ENCODE data around the gene APBB1IP.
A peak's percentile ranks its signal among the peaks of the same experiment; 100 is the strongest.
"Not testable (repeated sequence)": the region's sequence is repeated elsewhere in the genome, so short reads cannot be mapped to it uniquely, and the experiment has no call there.

APBB1IP gene

DNA sequence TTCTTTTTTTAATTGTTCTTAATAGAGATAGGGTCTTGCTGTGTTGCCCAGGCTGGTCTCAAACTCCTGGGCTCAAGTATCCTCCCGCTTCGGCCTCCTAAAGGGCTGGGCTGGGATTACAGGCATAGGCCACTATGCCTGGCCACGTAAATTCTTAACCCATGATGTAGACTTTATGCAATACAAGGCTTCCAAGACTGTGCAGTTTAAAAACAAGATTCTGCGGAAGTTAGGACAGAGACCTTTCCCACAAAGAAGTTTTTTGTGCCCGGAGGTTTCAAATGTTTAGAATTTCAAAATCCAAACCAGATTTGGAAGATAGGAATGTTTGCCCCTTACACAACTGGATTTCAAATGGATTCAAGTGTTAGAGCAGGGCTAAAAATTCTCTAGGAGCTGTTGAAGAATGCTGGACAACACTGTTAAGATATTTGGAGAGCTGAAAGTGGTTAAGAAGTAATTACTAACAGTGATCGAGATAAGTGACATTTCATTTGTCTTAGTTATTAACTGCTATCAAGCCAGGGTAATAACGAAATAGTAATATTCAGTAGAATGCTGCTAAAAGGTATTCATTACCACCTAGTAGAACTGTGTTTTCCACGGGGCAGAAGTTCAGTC, 7.4 kb downstream of the APBB1IP start:
- DNase-seq (ENCODE audit: low read depth) = no peak

DNA sequence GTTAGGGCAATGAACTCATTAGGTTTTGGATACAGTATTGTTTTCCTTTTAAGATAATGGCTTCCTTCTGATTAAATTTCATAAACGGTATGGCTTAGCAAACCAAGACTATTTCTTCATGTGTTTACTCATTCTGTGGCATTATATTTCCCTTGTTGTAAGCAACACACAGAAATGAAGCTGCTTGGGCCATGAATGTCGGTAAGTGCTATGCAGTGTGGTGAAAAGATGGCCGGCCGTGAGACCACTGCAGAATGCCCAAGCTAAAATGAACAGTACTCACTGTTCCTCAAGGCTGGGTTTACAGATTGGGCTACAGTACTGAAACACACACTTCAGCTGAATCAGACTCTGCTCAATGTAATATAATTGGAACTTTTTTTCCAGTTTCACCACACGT, 8.1 kb downstream of the APBB1IP start:
- DNase-seq (ENCODE audit: low read depth) = no peak

DNA sequence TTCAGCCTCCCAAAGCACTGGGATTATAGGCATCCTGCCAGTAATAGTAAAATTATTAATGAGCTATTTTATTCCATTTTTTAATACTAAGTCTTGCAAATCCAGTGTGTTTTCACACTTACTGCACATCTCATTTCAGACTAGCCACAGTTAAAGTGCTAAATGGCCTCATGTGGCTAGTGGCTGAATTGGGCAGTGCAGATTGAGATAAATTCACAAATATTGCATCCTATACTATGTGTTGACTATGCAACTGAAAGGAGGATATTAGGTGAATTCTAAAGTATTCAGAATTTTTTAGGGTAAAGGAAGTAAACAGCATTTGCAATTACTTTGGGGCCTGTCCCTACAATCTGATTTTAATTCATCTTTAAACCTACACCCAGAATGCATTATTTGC, 10.2 kb downstream of the APBB1IP start:
- no peak for DNase-seq (ENCODE audit: low read depth)

DNA sequence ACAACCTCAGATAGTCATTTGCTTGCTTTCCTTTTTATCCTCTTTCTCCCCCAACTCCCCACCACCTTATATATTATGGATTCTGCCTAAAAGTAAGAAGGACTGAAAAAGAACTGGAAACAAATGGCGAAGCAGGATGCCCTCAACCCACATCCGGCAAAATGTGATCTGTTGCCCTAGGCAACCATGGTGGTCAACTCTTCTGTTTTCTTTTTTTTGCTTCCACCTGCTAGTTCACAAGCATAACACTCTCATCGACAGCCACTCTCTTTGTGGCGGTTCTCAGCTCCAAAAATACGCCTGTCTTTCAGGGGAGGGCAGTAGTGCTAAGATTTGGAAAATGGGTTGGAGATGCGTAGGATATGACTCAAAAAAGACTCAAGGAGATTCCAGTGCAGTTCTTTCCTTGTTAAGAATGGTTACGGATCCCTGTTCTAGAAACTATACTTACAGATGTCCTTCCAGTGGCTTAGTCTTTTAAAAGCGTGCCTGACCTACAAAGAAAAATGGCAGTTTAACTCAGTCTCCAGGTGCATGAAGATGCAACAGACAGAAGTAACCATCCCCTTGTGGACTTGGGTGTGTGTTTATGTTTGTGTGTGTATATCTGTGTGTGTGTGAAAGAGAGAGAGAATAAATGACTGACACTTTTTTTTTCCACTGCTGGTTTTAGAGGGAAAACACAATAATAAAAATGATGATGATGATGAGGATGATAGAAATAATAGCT, 10.7 kb downstream of the APBB1IP start:
- no peak for DNase-seq (ENCODE audit: low read depth)

DNA sequence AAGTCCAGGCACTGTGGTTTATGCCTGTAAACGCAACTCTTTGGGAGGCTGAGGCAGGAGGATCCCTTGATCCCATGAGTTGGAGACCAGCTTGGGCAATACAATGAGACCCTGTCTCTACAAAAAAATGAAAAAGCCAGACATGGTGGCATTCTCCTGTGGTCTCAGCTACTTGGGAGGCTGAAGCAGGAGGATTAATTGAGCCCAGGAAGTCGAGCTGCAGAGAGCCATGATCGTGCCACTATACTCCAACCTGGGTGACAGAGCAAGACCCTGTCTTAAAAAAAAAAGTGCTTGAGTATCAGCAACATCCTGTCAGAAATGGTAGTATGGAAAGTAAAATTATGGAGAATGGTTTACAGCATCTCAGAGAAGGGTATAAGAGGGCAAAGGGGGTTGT, 11.6 kb downstream of the APBB1IP start:
- no peak for DNase-seq (ENCODE audit: low read depth)

DNA sequence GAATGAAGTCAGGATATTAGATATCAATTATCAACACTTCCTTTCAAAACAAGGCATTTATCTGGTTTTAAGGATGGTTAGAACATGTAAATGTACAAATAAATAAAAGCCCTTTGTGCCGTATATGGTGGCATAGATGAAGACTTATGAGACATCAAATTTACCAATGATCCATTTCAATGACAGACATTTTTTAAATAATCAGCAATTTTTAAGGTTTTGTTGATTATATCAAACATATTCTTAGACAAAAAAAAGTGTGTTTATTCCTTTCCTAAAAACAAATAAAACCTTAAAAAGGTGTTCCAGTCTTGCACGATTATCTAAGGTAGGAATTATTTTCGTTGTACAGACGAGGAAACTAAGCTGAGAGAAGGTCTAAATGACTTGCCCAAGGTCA, 13.8 kb downstream of the APBB1IP start:
- no peak for DNase-seq (ENCODE audit: low read depth)

DNA sequence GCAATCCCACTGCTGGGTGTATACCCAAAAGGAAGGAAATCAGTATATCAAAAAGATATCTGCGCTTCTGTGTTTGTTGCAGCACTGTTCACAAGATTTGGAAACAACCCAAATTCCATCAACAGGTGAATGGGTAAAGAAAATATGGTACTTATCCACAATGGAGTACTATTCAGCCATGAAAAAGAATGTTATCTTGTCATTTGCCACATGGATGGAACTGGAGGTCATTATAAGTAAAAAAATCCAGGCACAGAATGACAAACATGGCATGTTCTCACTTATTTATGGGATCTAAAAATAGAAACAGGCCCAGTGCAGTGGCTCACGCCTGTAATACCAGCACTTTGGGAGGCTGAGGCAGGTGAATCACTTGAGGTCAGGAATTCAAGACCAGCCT, 15.7 kb downstream of the APBB1IP start:
- DNase-seq (ENCODE audit: low read depth) = no peak

DNA sequence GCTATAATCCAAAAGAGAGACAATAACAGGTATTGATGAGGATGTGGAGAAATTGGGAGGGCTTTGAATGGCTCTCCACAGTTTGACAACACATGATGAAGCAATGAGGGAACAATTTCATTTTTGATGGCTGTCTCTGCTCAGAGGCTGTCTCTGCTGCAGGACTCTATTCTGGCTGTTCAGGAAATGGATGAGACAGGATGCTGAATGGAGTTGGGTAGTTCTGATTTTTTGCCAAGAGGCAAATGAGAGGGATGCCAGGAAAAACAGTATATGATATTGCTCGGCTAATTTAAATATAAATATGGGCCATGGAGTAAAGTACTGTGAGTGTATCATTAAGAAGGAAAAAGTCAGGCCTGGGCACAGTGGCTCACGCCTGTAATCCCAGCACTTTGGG, 16.8 kb downstream of the APBB1IP start:
- DNase-seq (ENCODE audit: low read depth) = no peak

DNA sequence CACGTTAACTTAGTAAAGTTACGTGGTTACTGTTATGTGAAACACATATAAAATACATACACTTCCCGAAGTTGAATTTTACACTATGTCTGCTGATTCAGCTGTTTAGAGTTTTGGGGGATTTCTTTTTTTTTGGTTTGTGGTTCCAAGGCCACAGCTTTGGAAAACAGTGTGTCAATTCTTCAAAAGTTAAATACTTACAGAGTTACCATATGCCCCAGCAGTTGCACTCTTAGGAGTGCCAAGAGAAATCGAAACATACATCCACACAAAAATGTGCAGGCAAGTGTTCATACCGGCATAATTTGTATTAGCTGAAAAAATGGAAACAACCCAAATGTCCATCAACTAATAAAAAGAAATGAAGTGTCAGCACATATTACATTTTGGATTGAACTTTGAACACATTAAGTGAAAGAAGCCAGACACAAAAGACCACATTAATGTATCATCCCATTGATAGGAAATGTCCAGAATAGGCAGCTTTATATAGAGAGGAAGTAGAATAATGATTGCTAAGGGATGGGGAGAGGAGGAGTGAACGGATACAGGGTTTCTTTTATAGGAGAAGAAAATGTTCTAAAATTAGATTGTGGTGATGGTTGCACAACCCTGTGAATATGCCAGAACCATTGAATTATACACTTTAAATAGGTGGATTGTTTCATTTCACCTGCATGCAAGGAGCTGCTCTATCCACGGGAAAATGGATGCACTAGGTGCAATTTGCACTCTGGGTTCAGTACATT, 17.6 kb downstream of the APBB1IP start:
- DNase-seq (ENCODE audit: low read depth) = no peak

DNA sequence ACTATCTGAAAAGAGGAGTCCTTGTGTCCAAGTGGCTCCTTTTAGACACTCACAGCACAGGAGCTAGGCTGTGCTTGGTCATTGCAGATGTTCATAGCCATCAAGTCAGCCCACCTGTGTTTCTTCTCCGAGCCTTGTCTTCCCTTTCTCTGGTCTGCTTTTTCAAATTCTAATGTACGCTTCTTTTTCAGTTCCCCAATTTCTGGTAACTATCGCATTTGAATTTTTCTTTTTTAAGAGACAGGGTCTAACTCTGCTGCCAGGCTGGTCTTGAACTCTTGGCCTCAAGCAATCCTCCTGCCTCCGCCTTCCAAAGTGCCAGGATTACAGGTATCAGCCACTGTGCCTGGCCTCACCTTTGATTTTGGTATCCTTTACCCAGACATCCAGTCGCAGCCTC, 18.9 kb downstream of the APBB1IP start:
- DNase-seq (ENCODE audit: low read depth) = no peak

DNA sequence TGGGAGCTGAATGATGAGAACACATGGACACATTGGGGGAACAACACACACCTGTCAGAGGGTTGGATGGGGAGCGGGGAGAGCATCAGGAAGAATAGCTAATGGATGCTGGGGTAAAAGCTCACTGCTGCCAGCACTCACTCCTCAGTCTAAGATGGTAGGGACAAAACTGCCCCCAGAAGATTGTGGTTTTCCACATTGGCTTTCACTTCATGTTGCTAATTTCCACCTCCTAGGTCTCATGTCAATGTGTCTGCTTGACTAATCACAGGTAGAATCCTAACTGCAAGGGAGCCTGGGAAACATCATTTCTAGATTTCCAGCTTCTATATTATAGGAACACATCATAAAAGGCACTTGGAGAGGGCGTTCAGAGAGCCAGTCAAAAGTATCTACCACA, 22.6 kb downstream of the APBB1IP start:
- DNase-seq (ENCODE audit: low read depth) = no peak

DNA sequence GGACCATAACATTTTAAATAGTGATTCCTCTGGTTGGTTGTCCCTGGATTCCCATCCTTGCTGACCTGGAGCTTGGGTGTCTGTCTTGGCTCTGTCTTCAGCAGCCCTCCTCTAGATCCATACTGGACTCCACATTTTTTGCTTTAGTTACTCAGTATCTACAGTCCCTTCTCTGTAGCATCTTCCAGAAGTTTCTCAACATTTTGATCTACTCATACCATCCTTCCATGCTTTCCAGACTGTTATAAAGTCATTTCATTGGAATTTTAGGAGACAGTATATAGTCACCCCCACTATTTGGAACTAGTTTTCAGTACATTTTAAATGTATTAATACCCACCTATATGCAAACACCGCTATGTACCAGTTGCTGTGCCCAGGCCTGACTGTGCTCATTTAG, 25.8 kb downstream of the APBB1IP start:
- no peak for DNase-seq (ENCODE audit: low read depth)

DNA sequence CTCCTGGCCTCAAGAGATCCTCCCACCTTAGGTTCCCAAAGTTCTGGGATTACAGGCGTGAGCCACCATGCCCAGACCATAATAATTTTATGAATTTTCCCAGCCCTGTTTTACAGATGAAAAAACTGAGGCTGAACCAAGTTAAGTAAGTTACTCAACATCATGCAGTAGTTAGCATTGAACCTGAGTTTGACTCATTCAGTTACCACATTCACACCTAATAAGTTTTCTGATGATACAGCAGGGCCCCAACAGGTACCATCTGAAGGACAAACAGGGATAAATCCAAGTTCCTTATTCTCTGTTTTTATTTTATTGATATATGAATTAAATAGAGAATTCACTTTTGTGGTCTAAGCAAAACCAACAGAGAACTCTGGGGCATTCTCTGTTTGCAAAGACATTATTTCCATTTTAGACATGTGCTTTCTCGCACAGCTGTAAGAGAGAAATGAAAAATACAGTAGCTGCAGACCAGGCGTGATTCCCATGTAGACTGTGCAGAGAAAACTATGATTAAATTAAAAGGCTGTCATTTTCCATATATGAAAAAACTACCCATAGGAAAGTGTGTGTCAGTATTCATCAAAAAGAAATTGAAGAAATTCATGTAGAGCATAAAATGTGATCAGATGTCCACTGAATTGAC, 26.6 kb downstream of the APBB1IP start:
- DNase-seq (ENCODE audit: low read depth) = no peak

DNA sequence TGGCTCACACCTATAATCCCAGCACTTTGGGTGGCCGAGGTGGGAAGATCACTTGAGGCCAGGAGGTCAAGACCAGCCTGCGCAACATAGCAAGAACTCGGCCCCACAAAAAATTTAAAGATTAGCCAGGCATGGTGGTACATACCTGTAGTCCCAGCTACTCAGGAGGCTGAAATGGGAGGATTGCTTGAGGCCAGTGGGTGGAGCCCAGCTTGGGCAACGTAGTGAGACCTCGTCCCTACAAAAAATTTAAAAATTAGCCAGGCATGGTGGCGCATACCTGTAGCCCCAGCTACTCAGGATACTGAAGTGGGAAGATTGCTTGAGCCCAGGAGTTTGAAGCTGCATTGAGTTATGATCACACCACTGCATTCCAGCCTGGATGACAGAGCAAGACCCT, 28.4 kb downstream of the APBB1IP start:
- not testable (repeated sequence) for DNase-seq (ENCODE audit: low read depth)

DNA sequence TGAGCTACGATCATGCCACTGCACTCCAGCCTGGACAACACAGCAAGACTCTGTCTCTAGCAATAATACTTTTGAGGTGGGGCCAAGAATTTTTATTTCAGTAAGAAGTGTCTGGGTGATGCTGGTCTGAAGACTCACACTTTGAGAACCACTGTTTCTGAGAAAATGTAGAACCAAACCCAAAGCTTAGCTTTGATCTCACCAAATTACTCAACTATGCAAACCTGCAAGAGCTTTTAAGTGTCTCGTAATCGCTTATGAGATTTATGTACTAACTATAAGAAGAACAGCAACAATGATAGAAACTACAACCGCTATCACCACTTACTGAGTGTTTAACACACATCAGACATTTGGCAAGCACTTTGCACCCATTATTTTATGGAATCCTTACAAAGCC, 29.5 kb downstream of the APBB1IP start:
- DNase-seq (ENCODE audit: low read depth) = no peak

DNA sequence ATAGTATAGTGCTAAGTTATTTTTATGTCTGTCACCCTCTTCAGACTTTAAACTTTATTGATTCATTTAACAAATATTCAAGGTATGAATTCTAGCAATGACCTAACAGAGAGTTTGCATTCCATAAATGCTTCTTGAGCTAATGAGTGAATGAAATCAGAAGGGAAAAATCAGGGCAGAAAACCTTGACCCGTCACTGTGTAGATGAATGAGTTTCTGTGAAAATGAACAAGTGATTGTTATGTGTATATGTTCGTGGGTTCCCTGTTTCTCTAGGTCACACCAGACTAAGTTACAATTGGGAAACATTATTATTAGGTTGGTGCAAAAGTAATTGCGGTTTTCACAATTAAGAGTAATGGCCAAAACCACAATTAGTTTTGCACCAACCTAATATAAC, 30.1 kb downstream of the APBB1IP start:
- DNase-seq (ENCODE audit: low read depth) = peak; percentile 38

DNA sequence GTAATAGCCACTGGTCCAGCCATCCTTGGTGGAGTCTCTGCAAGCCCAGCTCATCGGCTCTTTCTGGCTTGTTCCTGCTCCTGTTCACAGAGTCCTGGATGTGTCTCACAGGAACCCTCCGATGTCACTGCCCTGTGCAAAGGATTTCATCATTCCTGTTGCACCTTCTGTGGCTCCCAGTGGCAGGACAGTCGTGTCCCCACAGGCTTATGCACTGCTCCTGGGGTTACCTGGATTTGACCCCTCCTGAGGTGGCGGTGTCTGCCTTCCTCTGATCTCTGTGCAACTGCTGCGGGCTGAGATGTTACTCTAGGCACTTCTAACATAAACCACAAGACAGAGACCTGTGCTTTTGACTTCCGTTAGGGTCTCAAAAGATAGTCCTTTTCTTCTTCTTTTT, 30.6 kb downstream of the APBB1IP start:
- no peak for DNase-seq (ENCODE audit: low read depth)

DNA sequence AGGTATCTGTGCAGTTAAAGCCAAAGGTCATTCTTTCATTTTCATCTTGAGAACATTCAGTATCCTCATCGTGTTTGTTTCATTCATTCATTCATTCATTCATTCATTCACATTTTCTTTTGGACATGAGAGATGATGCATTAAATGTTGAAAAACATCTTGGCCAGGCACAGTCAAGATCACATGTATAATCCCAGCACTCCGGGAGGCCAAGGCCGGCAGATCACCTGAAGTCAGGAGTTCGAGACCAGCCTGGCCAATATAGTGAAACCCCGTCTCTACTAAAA, 34.3 kb downstream of the APBB1IP start:
- no peak for DNase-seq (ENCODE audit: low read depth)

DNA sequence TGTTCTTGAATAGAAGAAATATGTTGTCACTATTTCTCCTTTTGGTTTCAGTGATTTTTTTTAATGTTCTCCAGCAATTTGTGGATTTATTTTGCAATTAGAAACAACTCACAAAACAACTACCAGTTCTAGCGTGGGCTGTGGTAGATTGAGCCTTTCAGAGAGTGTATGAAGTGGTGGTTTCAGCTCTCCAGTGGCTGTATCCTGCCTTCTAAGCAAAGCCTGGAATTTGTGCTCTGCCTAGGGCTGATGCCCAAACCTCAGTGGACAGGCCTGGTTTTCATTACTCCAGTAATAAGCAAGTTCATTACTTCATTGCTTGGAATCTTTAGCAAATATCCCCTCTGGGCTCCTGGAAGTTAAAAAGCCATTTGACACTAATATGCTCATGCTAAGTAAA, 35.9 kb downstream of the APBB1IP start:
- DNase-seq (ENCODE audit: low read depth) = no peak

DNA sequence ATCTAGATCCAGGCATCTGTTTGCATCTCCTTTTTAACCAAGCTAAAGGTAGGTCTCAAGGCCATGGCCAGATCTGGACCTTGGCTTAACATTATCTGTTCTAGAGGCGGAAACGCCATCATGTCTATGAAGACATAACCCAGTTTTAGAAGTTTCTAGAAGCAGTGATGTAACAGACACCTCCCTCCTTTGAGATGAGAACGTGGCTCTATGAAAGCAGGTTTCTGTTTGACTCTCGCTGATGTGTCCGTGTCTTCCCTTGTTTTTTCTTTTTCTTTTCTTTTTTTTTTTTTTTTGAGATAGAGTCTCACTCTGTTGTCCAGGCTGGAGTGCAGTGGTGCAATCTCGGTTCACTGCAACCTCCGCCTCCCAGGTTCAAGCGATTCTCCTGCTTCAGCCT, 36.7 kb downstream of the APBB1IP start:
- not testable (repeated sequence) for DNase-seq (ENCODE audit: low read depth)

DNA sequence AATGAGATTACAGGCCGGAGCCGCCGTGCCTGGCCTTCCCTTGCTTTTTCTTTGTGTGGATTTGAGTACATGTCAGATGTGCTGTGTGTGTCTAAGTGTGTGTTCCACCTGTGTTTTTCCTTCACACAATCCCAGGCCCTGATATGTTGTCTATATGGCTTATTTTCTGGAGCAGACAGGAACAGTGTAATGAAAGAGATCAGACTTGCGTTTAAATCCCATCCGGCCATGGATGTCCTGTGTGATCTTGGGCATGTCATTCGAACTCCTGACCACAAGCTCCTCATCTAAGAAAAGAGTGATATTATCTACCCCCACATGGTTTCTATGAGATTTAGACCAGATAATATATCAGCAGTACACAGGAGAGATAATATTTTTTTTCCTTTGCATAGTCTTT, 37.2 kb downstream of the APBB1IP start:
- DNase-seq (ENCODE audit: low read depth) = no peak

DNA sequence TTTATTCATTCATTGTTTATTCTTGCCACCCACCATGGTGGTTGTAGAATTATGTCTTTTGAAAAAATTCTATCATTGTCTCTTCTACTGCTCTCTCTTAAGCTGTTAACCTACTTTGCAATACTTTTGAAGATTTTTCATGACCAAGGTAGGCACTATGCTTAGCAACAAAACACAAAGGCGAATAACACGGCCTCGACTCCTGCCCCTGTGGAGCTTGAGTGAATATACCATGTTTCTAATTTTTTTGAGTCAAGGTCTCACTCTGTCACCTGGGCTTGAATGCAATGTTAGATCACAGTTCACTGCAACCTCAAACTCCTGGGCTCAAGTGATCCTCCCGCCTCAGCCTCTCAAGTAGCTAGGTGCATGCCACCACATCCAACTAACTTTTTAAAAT, 39.4 kb downstream of the APBB1IP start:
- DNase-seq (ENCODE audit: low read depth) = no peak

DNA sequence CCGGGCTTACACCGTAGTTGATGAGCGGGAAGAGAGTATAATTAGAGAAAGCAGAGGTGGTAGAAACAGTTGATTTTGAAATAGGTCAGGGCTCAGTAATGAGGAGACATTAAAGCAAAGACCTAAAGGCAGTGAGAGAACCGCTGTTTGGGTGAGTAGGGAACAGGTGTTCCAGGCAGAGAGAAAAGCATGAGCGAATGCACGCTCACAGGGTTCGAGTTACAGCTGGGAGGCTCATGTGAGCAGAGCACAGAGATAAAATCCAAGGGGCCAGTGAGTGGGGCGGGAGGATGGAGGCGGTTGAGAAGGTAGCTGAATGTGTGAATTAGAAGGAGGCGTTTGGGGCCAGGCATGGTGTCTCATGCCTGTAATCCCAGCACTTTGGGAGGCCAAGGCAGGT, 39.9 kb downstream of the APBB1IP start:
- DNase-seq (ENCODE audit: low read depth) = no peak
